ENCODE results near the gene SUCNR1.

DNA sequence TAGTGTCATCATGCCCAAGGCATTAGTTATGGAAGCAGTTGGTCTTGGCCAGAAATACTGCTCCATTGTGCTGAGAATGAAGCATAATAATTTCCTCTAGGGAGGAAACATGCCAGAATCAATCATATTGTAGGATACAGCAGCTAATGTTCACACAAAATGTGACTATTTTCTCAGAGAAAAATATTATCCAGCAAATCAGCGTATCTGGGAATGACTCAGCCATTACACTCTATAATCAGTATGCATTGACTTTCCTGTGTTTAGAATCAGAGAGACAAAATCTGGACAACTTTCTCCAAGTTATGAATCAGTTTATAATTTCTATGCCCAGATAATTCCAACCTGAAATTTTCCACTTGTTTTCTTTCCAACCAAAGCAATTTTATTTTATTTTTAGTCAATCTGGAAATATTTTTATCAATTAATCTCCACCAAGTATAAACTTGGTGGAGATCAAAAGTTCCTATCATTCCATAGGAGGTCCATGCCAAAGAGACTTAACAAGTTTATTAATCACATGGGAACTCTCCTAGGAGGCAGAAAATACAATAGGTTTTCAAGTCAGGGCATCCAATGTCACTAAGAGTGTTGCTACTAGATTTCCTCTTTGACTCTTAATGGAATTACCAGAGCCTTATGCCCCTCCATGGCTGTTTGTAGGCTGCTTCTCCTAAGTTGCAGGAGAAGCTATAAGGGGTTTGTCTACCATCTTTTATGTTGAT lies 36.4 kb downstream of the SUCNR1 start:
- no peak for TF ChIP-seq POLR2A (IDR thresholded peaks at IDR 0.05)
- TF ChIP-seq, protein P1, sequence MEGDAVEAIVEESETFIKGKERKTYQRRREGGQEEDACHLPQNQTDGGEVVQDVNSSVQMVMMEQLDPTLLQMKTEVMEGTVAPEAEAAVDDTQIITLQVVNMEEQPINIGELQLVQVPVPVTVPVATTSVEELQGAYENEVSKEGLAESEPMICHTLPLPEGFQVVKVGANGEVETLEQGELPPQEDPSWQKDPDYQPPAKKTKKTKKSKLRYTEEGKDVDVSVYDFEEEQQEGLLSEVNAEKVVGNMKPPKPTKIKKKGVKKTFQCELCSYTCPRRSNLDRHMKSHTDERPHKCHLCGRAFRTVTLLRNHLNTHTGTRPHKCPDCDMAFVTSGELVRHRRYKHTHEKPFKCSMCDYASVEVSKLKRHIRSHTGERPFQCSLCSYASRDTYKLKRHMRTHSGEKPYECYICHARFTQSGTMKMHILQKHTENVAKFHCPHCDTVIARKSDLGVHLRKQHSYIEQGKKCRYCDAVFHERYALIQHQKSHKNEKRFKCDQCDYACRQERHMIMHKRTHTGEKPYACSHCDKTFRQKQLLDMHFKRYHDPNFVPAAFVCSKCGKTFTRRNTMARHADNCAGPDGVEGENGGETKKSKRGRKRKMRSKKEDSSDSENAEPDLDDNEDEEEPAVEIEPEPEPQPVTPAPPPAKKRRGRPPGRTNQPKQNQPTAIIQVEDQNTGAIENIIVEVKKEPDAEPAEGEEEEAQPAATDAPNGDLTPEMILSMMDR (IDR thresholded peaks at IDR 0.05): no peak
- no peak for TF ChIP-seq POLR2AphosphoS5 (IDR thresholded peaks at IDR 0.05)
